Colonic mucosa (tissue), 4 donors: ENCODE data around the gene CACHD1. TPM values are rescaled to one million over a fixed set of nuclear protein-coding genes. Genes with fewer than 3 reads are reported as not detected.

Experiments used
- DNase-seq: peaks from one replicate; pipeline ENCODE4 v3.0.0-alpha.2; 2020
- H3K27ac ChIP-seq: fragments of 200-600 bp; one replicate; pipeline ENCODE4 v1.8.0; 2021
- H3K27me3 ChIP-seq: fragments of 200-600 bp; one replicate; pipeline ENCODE4 v1.8.0; 2021
- H3K36me3 ChIP-seq: fragments of 200-600 bp; one replicate; pipeline ENCODE4 v1.8.0; 2021
- H3K4me1 ChIP-seq: fragments of 200-600 bp; one replicate; pipeline ENCODE4 v1.8.0; 2021; ENCODE audit warnings: mild to moderate bottlenecking
- H3K4me3 ChIP-seq: fragments of 200-600 bp; one replicate; pipeline ENCODE4 v1.8.0; 2021
- H3K9ac ChIP-seq, 2 donors: one replicate each; pipeline ENCODE4 v1.7.0; 2013; ENCODE audit warnings: control low read depth in 2 of 2, low read depth in 2 of 2, low read length in 2 of 2
- H3K9me3 ChIP-seq: fragments of 200-600 bp; one replicate; pipeline ENCODE4 v1.8.0; 2021
- intact Hi-C: fragments of 100-400 bp; cut with DNase I; formaldehyde crosslinking; loops from one replicate; pipeline ENCODE4 v1.14.1; 2022
- total RNA-seq, 2 donors: library from RNA; stranded (reverse); fragmentation: NEBNext Ultra II Directional in 1 of 2; extraction: Animal tissue kit (Norgen Biotek cat#: 25700) in 1 of 2; gene quantifications; one replicate each; pipeline ENCODE4 v1.2.1, GENCODE V29; 2021
- TF ChIP-seq, protein P1 (sequence below): fragments of 200-600 bp; IDR thresholded peaks from one replicate; pipeline ENCODE4 v1.8.0; 2022; ENCODE audit warnings: antibody characterized with exemption, mild to moderate bottlenecking
- donor health status: healthy.
- donor health status: DM: no; HTN: no; CAD: no.
- donor health status: DM: no; HTN: no; CAD: no.

The CACHD1 gene
- total RNA-seq, 2 donors from 2014 or later = 1.5 to 2.0 TPM

DNA sequence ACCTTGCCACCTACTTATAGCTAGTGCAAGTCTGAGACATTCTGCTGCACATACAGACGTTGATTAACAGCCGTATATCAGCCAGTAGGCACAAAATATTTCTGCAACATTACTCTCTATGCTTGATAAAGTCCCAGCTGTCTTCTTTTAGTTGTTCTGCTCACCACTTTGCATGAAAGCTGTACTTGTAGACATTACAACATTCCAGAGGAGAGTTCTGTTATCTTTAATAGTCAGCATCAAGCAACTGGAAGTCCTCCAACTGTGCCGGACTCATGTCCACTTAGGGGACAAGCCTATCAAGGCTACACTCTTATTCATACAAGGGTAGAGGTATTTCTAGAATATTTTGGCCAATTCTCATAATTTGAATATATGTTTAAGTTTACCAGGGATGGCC, 50.0 kb downstream of the CACHD1 start:
- Histone ChIP-seq H3K4me1 (no peaks in the 10 kb centered on the region), H3K9ac (no peak overlapping the region), H3K4me3 (no peak overlapping the region), H3K9me3 (no peaks in the 10 kb centered on the region), H3K27me3 (no peaks in the 10 kb centered on the region), H3K36me3 (no peaks in the 10 kb centered on the region), H3K27ac (no peak overlapping the region)
- TF ChIP-seq, protein P1, sequence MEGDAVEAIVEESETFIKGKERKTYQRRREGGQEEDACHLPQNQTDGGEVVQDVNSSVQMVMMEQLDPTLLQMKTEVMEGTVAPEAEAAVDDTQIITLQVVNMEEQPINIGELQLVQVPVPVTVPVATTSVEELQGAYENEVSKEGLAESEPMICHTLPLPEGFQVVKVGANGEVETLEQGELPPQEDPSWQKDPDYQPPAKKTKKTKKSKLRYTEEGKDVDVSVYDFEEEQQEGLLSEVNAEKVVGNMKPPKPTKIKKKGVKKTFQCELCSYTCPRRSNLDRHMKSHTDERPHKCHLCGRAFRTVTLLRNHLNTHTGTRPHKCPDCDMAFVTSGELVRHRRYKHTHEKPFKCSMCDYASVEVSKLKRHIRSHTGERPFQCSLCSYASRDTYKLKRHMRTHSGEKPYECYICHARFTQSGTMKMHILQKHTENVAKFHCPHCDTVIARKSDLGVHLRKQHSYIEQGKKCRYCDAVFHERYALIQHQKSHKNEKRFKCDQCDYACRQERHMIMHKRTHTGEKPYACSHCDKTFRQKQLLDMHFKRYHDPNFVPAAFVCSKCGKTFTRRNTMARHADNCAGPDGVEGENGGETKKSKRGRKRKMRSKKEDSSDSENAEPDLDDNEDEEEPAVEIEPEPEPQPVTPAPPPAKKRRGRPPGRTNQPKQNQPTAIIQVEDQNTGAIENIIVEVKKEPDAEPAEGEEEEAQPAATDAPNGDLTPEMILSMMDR = no peak
- no peak for DNase-seq
- intact Hi-C loops = no loop called here

DNA sequence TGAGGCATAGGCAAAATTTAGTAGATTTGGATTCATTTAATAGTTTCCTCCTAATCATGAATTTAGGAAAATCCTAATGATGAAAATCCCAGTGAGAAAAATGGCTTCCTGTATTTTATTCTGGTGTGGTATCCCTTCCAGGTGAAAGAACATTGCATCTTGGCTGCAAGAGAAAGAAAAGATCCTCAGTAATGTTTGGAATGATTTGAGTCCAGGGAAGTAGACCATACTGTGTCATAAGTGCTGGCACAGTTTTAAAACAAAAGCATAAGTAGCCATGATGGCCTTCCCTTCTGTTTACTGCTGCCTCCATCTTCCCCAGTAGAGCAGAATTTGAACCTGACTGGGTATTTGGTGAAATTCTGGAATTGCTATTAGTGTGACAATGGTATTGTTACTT, 52.8 kb downstream of the CACHD1 start:
- Histone ChIP-seq H3K36me3 (no peaks in the 10 kb centered on the region), H3K27ac (no peak overlapping the region), H3K9ac (no peak overlapping the region), H3K27me3 (no peaks in the 10 kb centered on the region), H3K4me1 (no peaks in the 10 kb centered on the region), H3K4me3 (no peak overlapping the region), H3K9me3 (no peaks in the 10 kb centered on the region)
- DNase-seq = no peak
- intact Hi-C loops = no loop called here
- TF ChIP-seq, protein P1 = no peak

DNA sequence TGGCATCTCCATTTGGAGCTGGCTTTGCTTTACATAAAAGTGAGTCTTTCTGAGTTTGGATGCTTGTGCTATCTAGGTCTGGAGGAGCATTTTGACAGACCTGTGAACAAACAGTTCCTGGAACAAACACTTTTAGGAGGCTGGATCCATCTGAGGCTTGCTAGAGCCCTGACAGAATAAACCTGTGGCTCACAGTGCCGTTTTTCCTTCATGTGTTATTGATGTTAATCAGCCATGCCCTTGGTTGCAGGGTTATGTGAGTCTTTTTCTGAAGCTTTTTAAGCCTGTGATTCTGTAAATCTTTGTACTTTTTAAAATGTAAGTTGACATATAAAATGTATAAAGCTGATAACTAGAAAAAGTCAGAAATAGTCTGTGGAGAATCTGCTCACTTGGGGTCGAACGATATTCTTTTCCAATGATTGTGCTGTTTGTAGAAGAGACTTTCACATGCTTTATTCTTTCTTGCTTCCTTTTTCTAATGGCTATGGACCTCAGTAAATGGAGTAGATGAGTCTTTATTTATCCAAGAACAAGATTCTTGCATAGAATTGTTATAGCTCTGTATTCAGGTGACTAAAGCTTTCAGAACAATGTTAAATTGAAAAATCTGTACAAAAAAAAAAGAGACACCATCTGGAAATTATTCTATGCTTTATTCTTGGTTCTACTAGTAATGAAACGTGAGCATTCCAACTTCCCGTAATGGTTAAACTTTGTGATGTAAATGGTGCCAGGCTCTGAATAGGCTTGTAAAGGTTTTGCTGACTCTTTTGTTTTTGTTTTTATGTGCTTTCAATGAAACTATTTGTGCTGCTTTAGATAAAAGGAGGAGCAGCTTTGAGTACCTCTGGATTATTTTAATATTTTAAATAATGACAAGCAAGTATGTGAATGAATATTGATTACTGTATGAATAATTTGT, 53.7 kb downstream of the CACHD1 start:
- DNase-seq = no peak
- Histone ChIP-seq H3K27me3 (no peaks in the 10 kb centered on the region), H3K4me3 (no peak overlapping the region), H3K27ac (no peak overlapping the region), H3K9ac (no peak overlapping the region), H3K9me3 (no peaks in the 10 kb centered on the region), H3K36me3 (no peaks in the 10 kb centered on the region), H3K4me1 (no peaks in the 10 kb centered on the region)
- TF ChIP-seq, protein P1 = no peak
- intact Hi-C loops = no loop called here

DNA sequence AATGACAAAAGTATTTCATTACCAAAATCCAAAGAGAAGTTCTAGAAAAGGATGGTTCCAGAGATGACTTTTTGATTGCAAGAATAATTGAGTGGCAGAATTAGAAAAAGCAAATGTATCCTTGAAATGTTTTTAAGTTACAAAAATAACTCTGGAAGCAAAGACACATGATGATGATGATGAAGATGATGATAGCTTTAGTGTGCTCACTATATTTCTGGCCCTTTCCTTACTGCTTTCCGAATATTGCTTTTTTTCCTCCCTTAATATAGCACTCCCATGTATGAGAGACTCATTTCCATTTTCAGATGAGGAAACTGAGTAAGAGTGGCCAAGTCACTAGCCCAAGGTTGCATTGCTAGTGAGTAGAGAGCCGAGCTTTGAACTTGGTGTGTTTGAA, 54.7 kb downstream of the CACHD1 start:
- H3K27ac ChIP-seq = no peak overlapping the region
- no peaks in the 10 kb centered on the region for H3K36me3 ChIP-seq
- TF ChIP-seq, protein P1 = no peak
- intact Hi-C loops = no loop called here
- no peaks in the 10 kb centered on the region for H3K9me3 ChIP-seq
- H3K4me3 ChIP-seq = no peak overlapping the region
- no peaks in the 10 kb centered on the region for H3K27me3 ChIP-seq
- no peak for DNase-seq
- no peak overlapping the region for H3K9ac ChIP-seq
- no peaks in the 10 kb centered on the region for H3K4me1 ChIP-seq

DNA sequence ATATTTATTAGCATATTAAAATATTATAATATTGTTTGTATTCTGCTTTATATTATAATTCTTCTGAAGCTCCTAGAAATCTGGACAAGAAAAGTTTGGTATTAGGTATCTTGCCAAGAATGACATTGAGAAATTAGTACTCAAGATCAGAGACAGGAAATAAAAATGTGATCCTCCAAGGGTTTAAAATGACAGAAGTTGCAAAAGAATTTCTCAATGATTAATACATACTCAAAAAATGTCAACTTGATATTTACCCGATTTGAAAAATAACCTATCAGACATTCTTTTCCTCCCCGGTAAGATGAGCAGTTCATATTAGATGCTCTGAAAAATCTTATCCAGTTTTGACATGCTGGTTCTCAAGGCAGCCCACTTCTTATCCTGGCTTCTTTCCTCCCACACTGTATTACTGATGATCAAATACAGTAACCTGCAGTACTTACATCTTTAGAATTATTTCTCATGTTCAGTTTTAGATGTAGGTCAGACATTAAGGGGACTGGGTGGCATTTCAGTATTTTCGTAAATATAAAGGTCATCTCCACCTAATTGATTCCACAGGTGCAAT, 55.3 kb downstream of the CACHD1 start:
- intact Hi-C loops = no loop called here
- no peak overlapping the region for H3K9ac ChIP-seq
- no peaks in the 10 kb centered on the region for H3K4me1 ChIP-seq
- no peak overlapping the region for H3K4me3 ChIP-seq
- no peaks in the 10 kb centered on the region for H3K9me3 ChIP-seq
- no peak overlapping the region for H3K27ac ChIP-seq
- no peaks in the 10 kb centered on the region for H3K36me3 ChIP-seq
- TF ChIP-seq, protein P1 = no peak
- no peaks in the 10 kb centered on the region for H3K27me3 ChIP-seq
- DNase-seq = no peak
